GM08714 (cell line): Measurements from ENCODE around the gene GDI1.
A peak's percentile ranks its signal among the peaks of the same experiment; 100 is the strongest.

Experiments
- H3K4me3 ChIP-seq: fragments of 200-500 bp; sonication (Bioruptor generic); 2 replicates; pipeline ENCODE4 v1.5.1; 2014; ENCODE audit warnings: mild to moderate bottlenecking, low read length, inconsistent platforms
- ZNF274 ChIP-seq: IDR thresholded peaks from 2 replicates; pipeline ENCODE4 v1.6.1; 2012; ENCODE audit warnings: mild to moderate bottlenecking, low read depth, low read length

The GDI1 gene

GRCh38 chrX:154440623-154441357 is 3.8 kb downstream of the GDI1 start:
- no peak for TF ChIP-seq ZNF274
- H3K4me3 ChIP-seq = no peak overlapping the region

DNA sequence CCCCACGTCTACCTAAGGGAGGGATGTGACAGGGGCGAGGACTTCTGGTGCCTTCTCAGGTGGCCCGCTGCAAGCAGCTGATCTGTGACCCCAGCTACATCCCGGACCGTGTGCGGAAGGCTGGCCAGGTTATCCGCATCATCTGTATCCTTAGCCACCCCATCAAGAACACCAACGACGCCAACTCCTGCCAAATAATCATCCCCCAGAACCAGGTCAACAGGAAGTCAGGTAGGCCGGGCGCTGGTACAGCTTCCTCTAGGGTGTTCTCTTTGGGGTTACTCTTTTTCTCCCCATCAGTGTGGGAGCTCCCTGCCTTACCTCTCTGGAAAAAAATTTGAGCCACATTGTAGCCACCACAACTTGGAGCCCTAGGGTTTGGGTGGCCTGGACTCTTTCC is 4.6 kb downstream of the GDI1 start:
- no peak for TF ChIP-seq ZNF274
- no peak overlapping the region for H3K4me3 ChIP-seq

GRCh38 chrX:154441984-154442707 is 5.2 kb downstream of the GDI1 start:
- TF ChIP-seq ZNF274 = no peak

GRCh38 chrX:154443479-154443910 is 6.5 kb downstream of the GDI1 start:
- no peak for TF ChIP-seq ZNF274
- peak overlapping the region; percentile 22; the same call in 1 of the 2 replicates for H3K4me3 ChIP-seq

More at GRCh38 chrX:154441984-154442707, 5.2 kb downstream of the GDI1 start:
- H3K4me3 ChIP-seq = no peak overlapping the region

DNA sequence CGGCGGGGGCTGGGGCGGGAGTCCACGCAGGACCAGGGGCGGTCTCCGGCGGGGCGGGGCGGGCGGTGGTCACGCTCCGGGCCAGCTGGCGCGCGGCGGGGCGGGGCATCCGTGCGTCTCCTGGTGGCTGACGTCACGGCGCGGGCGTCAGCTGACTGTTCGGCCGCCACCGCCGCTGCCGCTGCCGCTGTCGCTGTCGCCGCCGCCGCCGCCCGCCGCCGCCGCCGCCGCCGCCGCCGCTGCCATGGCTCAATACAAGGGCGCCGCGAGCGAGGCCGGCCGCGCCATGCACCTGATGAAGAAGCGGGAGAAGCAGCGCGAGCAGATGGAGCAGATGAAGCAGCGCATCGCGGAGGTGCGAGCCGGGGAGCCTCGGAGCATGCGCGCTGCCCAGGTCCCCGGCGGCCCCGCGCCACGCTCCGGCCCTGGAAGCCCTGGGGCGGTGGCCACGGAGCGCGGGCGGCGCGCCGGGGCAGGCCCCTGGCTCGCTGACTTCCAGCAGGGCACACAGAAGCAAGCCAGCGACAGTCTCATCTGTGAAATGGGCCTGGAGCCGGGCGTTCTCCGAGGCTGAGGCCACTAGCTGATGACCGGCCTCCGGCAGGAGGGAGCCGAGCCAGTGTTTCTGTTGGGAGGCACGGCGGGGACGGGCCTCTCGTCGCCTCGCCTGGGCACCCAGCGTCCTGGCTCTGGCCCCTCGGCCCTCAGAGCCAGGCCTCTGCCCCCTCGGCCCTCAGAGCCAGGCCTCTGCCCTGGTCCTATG is 7.2 kb downstream of the GDI1 start, which contains the start of gene FAM50A:
TSS of gene FAM50A (plus strand) at position 150 of the 763 bp plus-strand sequence. CDS start at position 245, 95 bp downstream.
- H3K4me3 ChIP-seq = peak within 1 kb of the TSS; percentile 80; the same call in 1 of the 2 replicates
- no peak for TF ChIP-seq ZNF274

- peak overlapping the region; percentile 80; the same call in 1 of the 2 replicates for H3K4me3 ChIP-seq
- TF ChIP-seq ZNF274 = no peak
Observed at GRCh38 chrX:154444755-154445246, 7.8 kb downstream of the GDI1 start.

GRCh38 chrX:154445776-154446175 is 8.8 kb downstream of the GDI1 start:
- TF ChIP-seq ZNF274 = no peak
- no peak overlapping the region for H3K4me3 ChIP-seq

- H3K4me3 ChIP-seq = no peak overlapping the region
- no peak for TF ChIP-seq ZNF274
Observed at GRCh38 chrX:154446430-154446829, 9.5 kb downstream of the GDI1 start.

- TF ChIP-seq ZNF274 = no peak
- no peak overlapping the region for H3K4me3 ChIP-seq
Observed at GRCh38 chrX:154448484-154448883, 11.5 kb downstream of the GDI1 start.

- H3K4me3 ChIP-seq = no peak overlapping the region
- no peak for TF ChIP-seq ZNF274
Observed at GRCh38 chrX:154449618-154450017, 12.7 kb downstream of the GDI1 start.

GRCh38 chrX:154450312-154450711 is 13.4 kb downstream of the GDI1 start:
- no peak overlapping the region for H3K4me3 ChIP-seq
- no peak for TF ChIP-seq ZNF274

GRCh38 chrX:154452823-154453222 is 15.9 kb downstream of the GDI1 start:
- no peak for TF ChIP-seq ZNF274

GRCh38 chrX:154457491-154458115 is 20.6 kb downstream of the GDI1 start:
- peak overlapping the region; percentile 51; the same call in 1 of the 2 replicates for H3K4me3 ChIP-seq
- no peak for TF ChIP-seq ZNF274

More at GRCh38 chrX:154452823-154453222, 15.9 kb downstream of the GDI1 start:
- no peak overlapping the region for H3K4me3 ChIP-seq
